Measurements from ENCODE around the gene ADIPOR1.

DNA sequence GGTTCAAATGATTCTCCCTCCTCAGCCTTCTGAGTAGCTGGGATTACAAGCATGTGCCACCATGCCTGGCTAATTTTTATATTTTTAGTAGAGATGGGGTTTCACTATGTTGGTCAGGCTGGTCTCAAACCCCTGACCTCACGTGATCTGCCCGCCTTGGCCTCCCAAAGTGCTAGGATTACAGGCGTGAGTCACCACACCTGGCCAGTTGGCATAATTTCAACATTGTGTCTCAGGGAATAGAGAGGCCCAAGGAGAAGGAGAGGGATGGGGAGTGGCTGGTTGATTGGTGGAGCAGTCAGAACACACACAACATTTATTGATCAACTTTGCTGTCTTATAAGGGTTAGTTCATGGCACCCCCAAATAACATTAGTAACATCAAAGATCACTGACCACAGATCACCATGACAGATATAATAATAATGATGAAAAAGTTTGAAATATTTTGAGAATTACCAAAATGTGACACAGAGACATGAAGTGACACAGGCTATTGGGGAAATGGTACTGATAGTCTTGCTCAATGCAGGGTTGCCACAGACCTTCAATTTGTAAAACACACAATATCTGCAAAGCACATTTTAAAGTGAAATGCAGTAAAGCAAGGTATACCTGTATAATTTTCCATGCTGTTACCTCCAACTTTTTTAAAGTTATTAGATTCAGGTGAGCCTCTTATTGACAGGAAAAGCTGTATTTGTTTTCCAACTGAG, 24.8 kb upstream of the ADIPOR1 start:
- TF ChIP-seq POLR2AphosphoS5 (IDR thresholded peaks at IDR 0.05; ENCODE audit: borderline replicate concordance, low read depth, low read length), result no peak
- TF ChIP-seq EZH2 (IDR thresholded peaks at IDR 0.05), result no peak
- TF ChIP-seq FOXP2 (optimal IDR thresholded peaks at IDR 0.05; ENCODE audit: control extremely low read depth, extremely low read length, insufficient read depth), result no peak

Measured in SK-N-MC (cell line).